ENCODE data around the gene C1QL2.

GRCh38 chr2:119113489-119113770 is 45.1 kb downstream of the C1QL2 start:
- no peak for TF ChIP-seq CTCF (IDR thresholded peaks at IDR 0.05)
- TF ChIP-seq POLR2A (IDR thresholded peaks at IDR 0.05), result no peak
